PC-3 (cell line): ENCODE measurements around the gene MGA.

Source experiments
- CTCF ChIP-seq: fragments of 300-600 bp; sonication (generic); conservative IDR thresholded peaks from 2 replicates; pipeline ENCODE4 v1.5.1; 2017; ENCODE audit warnings: antibody characterized with exemption, low read depth, mild to moderate bottlenecking, low read length
- EZH2 ChIP-seq: fragments of 300-600 bp; sonication (generic); IDR thresholded peaks from one replicate; pipeline ENCODE4 v1.6.1; 2017; ENCODE audit warnings: antibody characterized with exemption, mild to moderate bottlenecking, low read length; ENCODE audit not compliant: unreplicated experiment
- EZH2phosphoT487 ChIP-seq: fragments of 300-600 bp; sonication (generic); IDR thresholded peaks from 2 replicates; pipeline ENCODE4 v1.6.1; 2018; ENCODE audit warnings: mild to moderate bottlenecking, antibody characterized with exemption, low read length, borderline replicate concordance

GRCh38 chr15:41688671-41689070 is 28.5 kb downstream of the MGA start:
- TF ChIP-seq CTCF (no peak), EZH2 (no peak), EZH2phosphoT487 (no peak)
